Spleen (tissue), 11 donors: ENCODE data around the gene HELQ. TPM values are rescaled to one million over a fixed set of nuclear protein-coding genes. Genes with fewer than 3 reads are reported as not detected.

Experiments
- DNase-seq: peaks from one replicate; pipeline ENCODE4 v3.0.0-alpha.2; 2020
- H3K27ac ChIP-seq, 8 donors: fragments of 200-600 bp; sonication (generic) in 7 of 8; 1 replicate in 4 of 8; 2 replicates in 4 of 8; pipeline versions ENCODE4 v1.5.0 to v1.8.0; 2016 to 2021; ENCODE audit warnings: inconsistent platforms in 4 of 8, mild to moderate bottlenecking in 4 of 8, moderate library complexity in 1 of 8
- H3K27me3 ChIP-seq, 7 donors: fragments of 200-600 bp; sonication (generic) in 6 of 7; replicated peaks in 1 of 7; 1 replicate in 4 of 7; 2 replicates in 3 of 7; pipeline versions ENCODE4 v1.5.0 to v1.8.0; 2016 to 2021; ENCODE audit warnings: inconsistent platforms in 3 of 7, mild to moderate bottlenecking in 1 of 7
- H3K36me3 ChIP-seq, 6 donors: fragments of 200-600 bp; sonication (generic) in 5 of 6; 1 replicate in 4 of 6; 2 replicates in 2 of 6; pipeline versions ENCODE4 v1.5.0 to v1.8.0; 2016 to 2021; ENCODE audit warnings: inconsistent platforms in 2 of 6
- H3K4me1 ChIP-seq, 6 donors: fragments of 200-600 bp; sonication (generic) in 5 of 6; 1 replicate in 3 of 6; 2 replicates in 3 of 6; pipeline versions ENCODE4 v1.5.0 to v1.8.0; 2016 to 2021; ENCODE audit warnings: inconsistent platforms in 3 of 6
- H3K4me3 ChIP-seq, 8 donors: fragments of 200-600 bp; sonication (generic) in 7 of 8; 1 replicate in 4 of 8; 2 replicates in 4 of 8; pipeline versions ENCODE4 v1.5.0 to v1.8.0; 2016 to 2021; ENCODE audit warnings: inconsistent platforms in 4 of 8, mild to moderate bottlenecking in 4 of 8, moderate library complexity in 2 of 8
- H3K9me3 ChIP-seq, 8 donors: fragments of 200-600 bp; sonication (generic) in 7 of 8; 1 replicate in 4 of 8; 2 replicates in 4 of 8; pipeline versions ENCODE4 v1.5.0 to v1.8.0; 2016 to 2021; ENCODE audit warnings: inconsistent platforms in 4 of 8
- POLR2A ChIP-seq, 3 donors: fragments of 450-650 bp; IDR thresholded peaks; one replicate each; pipeline ENCODE4 v1.5.1; 2017; ENCODE audit warnings: antibody characterized with exemption in 3 of 3, mild to moderate bottlenecking in 1 of 3
- POLR2AphosphoS5 ChIP-seq, 3 donors: sonication (generic); formaldehyde crosslinking; IDR thresholded peaks; one replicate each; pipeline ENCODE4 v1.5.1; 2017; ENCODE audit warnings: antibody characterized with exemption in 3 of 3
- WGBS, 5 donors: extraction: QIAGEN DNeasy Blood & Tissue Kit in 3 of 5; methylation state at CpG; one replicate each; pipeline versions ENCODE4 v1.1.5 to v1.1.7; 2013 to 2018; 5-methylcytosine and 5-hydroxymethylcytosine counted together
- intact Hi-C: fragments of 100-400 bp; cut with DNase I; formaldehyde crosslinking; loops from one replicate; pipeline ENCODE4 v1.15.0; 2023; ENCODE audit warnings: low total_unique reads
- polyA plus RNA-seq, 3 donors: library from polyadenylated mRNA; stranded (reverse); fragments of 200-250 nt; gene quantifications; one replicate each; pipeline ENCODE4 v1.2.1, GENCODE V29; 2013
- total RNA-seq, 7 donors: library from RNA; depleted of rRNA in 3 of 7; stranded (reverse); fragments of >200 nt in 3 of 7; fragmentation: NEBNext Ultra II Directional in 4 of 7; extraction: Animal tissue kit (Norgen Biotek cat#: 25700) in 4 of 7; gene quantifications; one replicate each; pipeline versions ENCODE4 v1.1.0 to v1.2.1, GENCODE V29; 2016 to 2021
- TF ChIP-seq, protein P1 (sequence below), 11 experiments: fragments of 200-600 bp in 7 of 11; fragments of 450-650 bp in 4 of 11; sonication (generic) in 4 of 11; IDR thresholded peaks in 8 of 11; conservative IDR thresholded peaks in 3 of 11; 1 replicate in 7 of 11; 2 replicates in 4 of 11; pipeline versions ENCODE4 v1.4.0 to v1.8.0; 2016 to 2021; ENCODE audit warnings: antibody characterized with exemption in 11 of 11, inconsistent platforms in 4 of 11, mild to moderate bottlenecking in 1 of 11
- donor health status: healthy with polysubstance abuse.
- donor health status: DM: no; HTN: no; CAD: no; lungs with moderate emphysema.
- donor health status: DM: no; HTN: no; CAD: no.
- donor health status: Bipolar disorder and iron deficiency.
- donor health status: healthy.
- donor health status: DM: no; HTN: no; CAD: no.
- donor health status: DM: yes; HTN: yes; CAD: no.

Gene HELQ
- total and polyA plus RNA-seq, 10 donors: 7.3 to 40.7 (median 24.4) TPM

DNA sequence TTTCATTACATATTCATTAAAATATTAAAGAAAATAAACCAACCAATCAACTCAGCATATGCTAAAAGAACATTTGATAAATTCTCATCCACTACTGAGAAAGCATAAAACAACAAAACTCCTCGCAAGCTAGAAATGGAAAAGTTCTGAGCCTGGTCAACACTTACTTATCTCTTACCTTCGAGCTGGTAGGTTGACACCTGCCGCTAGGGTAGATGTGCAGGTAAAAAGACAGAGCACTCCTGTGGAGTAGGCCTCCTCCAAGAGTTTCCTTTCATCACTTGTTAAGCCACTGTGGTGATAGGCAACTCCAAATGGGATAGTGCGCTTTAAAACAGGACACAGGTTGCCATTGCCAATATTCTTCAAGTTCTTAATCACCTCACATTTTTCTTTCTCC lies 18.9 kb downstream of the HELQ start:
- intact Hi-C loops: no loop called here
- TF ChIP-seq POLR2AphosphoS5 (IDR thresholded peaks at IDR 0.05) (no peak), POLR2A (IDR thresholded peaks at IDR 0.05) (no peak)
- TF ChIP-seq, protein P1, sequence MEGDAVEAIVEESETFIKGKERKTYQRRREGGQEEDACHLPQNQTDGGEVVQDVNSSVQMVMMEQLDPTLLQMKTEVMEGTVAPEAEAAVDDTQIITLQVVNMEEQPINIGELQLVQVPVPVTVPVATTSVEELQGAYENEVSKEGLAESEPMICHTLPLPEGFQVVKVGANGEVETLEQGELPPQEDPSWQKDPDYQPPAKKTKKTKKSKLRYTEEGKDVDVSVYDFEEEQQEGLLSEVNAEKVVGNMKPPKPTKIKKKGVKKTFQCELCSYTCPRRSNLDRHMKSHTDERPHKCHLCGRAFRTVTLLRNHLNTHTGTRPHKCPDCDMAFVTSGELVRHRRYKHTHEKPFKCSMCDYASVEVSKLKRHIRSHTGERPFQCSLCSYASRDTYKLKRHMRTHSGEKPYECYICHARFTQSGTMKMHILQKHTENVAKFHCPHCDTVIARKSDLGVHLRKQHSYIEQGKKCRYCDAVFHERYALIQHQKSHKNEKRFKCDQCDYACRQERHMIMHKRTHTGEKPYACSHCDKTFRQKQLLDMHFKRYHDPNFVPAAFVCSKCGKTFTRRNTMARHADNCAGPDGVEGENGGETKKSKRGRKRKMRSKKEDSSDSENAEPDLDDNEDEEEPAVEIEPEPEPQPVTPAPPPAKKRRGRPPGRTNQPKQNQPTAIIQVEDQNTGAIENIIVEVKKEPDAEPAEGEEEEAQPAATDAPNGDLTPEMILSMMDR (IDR thresholded peaks at IDR 0.05 in 8 of 11, conservative IDR thresholded peaks at IDR 0.05 in 3 of 11): no peak
- Histone ChIP-seq H3K36me3 (peaks cover 0 to 99% (median 41%) of the 10 kb centered on the region in 6 donors), H3K4me1 (peaks cover 0 to 8% (median 0%) of the 10 kb centered on the region in 6 donors), H3K27me3 (no peaks in the 10 kb centered on the region), H3K9me3 (no peaks in the 10 kb centered on the region), H3K4me3 (no peak overlapping the region), H3K27ac (no peak overlapping the region)
- DNase-seq: no peak
- WGBS, 5 donors: 94 to 99% (median 94%) methylated on average over 4 of the region's 4 CpGs

- intact Hi-C loops: no loop called here
- H3K27me3 ChIP-seq: no peaks in the 10 kb centered on the region
- no peak for TF ChIP-seq POLR2A (IDR thresholded peaks at IDR 0.05)
- TF ChIP-seq POLR2AphosphoS5 (IDR thresholded peaks at IDR 0.05): no peak
- TF ChIP-seq, protein P1 (IDR thresholded peaks at IDR 0.05 in 8 of 11, conservative IDR thresholded peaks at IDR 0.05 in 3 of 11): no peak
- H3K4me1 ChIP-seq: no peaks in the 10 kb centered on the region
- H3K27ac ChIP-seq: no peak overlapping the region
- WGBS, 5 donors: 97 to 100% (median 100%) methylated on average over 1 of the region's 1 CpG
- no peak for DNase-seq
- no peaks in the 10 kb centered on the region for H3K9me3 ChIP-seq
- H3K4me3 ChIP-seq: no peak overlapping the region
- H3K36me3 ChIP-seq: peaks cover 0 to 99% (median 48%) of the 10 kb centered on the region in 6 donors
Measured at GRCh38 chr4:83431200-83431599, 24.4 kb downstream of the HELQ start.

GRCh38 chr4:83418211-83418610 lies 37.4 kb downstream of the HELQ start:
- DNase-seq: no peak
- Histone ChIP-seq H3K36me3 (peaks cover 0 to 100% (median 77%) of the 10 kb centered on the region in 6 donors), H3K27ac (no peak overlapping the region), H3K27me3 (no peaks in the 10 kb centered on the region), H3K4me1 (no peaks in the 10 kb centered on the region), H3K9me3 (no peaks in the 10 kb centered on the region), H3K4me3 (no peak overlapping the region)
- intact Hi-C loops: no loop called here
- TF ChIP-seq, protein P1 (IDR thresholded peaks at IDR 0.05 in 8 of 11, conservative IDR thresholded peaks at IDR 0.05 in 3 of 11): no peak
- TF ChIP-seq POLR2A (IDR thresholded peaks at IDR 0.05) (no peak), POLR2AphosphoS5 (IDR thresholded peaks at IDR 0.05) (no peak)

DNA sequence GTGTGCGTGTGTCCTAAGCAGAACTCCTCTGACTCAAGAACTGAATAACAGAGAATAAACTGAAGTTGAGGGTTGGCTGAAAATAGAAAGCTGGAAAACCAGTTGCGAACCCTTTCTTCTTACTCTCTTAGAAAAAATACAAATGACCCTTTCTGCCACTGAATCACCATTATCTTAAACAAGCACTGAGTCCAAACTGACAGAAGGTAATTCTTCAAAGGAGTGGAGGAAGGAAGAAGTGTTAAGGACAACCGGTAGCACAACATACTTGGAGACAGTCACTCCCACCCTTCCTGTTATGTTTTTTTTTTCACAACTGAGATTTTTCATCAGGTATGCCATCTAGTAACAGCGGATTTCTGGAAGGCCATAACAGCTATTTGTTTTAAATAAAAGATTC lies 38.1 kb downstream of the HELQ start:
- Histone ChIP-seq H3K4me3 (no peak overlapping the region), H3K36me3 (peaks cover 0 to 100% (median 74%) of the 10 kb centered on the region in 6 donors), H3K27ac (no peak overlapping the region), H3K9me3 (no peaks in the 10 kb centered on the region), H3K4me1 (no peaks in the 10 kb centered on the region), H3K27me3 (no peaks in the 10 kb centered on the region)
- intact Hi-C loops: no loop called here
- no peak for DNase-seq
- 74 to 89% (median 79%) methylated on average over 4 of the region's 4 CpGs for WGBS, 5 donors
- TF ChIP-seq, protein P1 (IDR thresholded peaks at IDR 0.05 in 8 of 11, conservative IDR thresholded peaks at IDR 0.05 in 3 of 11): no peak
- TF ChIP-seq POLR2A (IDR thresholded peaks at IDR 0.05): no peak
- no peak for TF ChIP-seq POLR2AphosphoS5 (IDR thresholded peaks at IDR 0.05)
